CD14-positive monocyte (primary cell): ENCODE data around the gene KLK10. TPM values are rescaled to one million over a fixed set of nuclear protein-coding genes. Genes with fewer than 3 reads are reported as not detected.

Experiments
- DNase-seq, 3 donors: peaks; one replicate each; pipeline ENCODE4 v3.0.0-alpha.2; 2011 to 2022
- H2AFZ ChIP-seq: 2 replicates; pipeline ENCODE4 v1.6.0; 2012; ENCODE audit warnings: mild to moderate bottlenecking, low read depth, low read length, inconsistent platforms; ENCODE audit not compliant: insufficient read depth, poor library complexity, severe bottlenecking
- H3K27ac ChIP-seq, 2 donors: 1 replicate in 1 of 2; 2 replicates in 1 of 2; pipeline ENCODE4 v1.5.1; 2012 to 2013; ENCODE audit warnings: low read length in 2 of 2, control low read depth in 1 of 2, inconsistent platforms in 1 of 2, low read depth in 1 of 2, mild to moderate bottlenecking in 1 of 2
- H3K27me3 ChIP-seq, 2 donors: one replicate each; pipeline versions ENCODE4 v1.6.0 to v1.6.1; 2011 to 2013; ENCODE audit warnings: low read length in 2 of 2; ENCODE audit not compliant: control insufficient read depth in 2 of 2, insufficient read depth in 2 of 2
- H3K36me3 ChIP-seq, 2 donors: replicated peaks in 1 of 2; 1 replicate in 1 of 2; 2 replicates in 1 of 2; pipeline versions ENCODE4 v1.5.1 to v1.6.1; 2012 to 2013; ENCODE audit warnings: low read length in 2 of 2, control low read depth in 1 of 2, inconsistent platforms in 1 of 2, mild to moderate bottlenecking in 1 of 2; ENCODE audit not compliant: insufficient read depth in 2 of 2, control insufficient read depth in 1 of 2
- H3K4me1 ChIP-seq, 2 donors: 1 replicate in 1 of 2; 2 replicates in 1 of 2; pipeline versions ENCODE4 v1.5.1 to v1.6.1; 2012 to 2013; ENCODE audit warnings: low read length in 2 of 2, control low read depth in 1 of 2, inconsistent platforms in 1 of 2, mild to moderate bottlenecking in 1 of 2, moderate library complexity in 1 of 2; ENCODE audit not compliant: insufficient read depth in 2 of 2, control insufficient read depth in 1 of 2
- H3K4me2 ChIP-seq: replicated peaks from 2 replicates; pipeline ENCODE3; 2012; ENCODE audit warnings: low read length, moderate library complexity, mild to moderate bottlenecking; ENCODE audit not compliant: poor library complexity, severe bottlenecking; ENCODE audit errors: extremely low read depth
- H3K4me3 ChIP-seq, 3 experiments: fragments of 200-600 bp in 1 of 3; sonication (generic) in 1 of 3; replicated peaks in 1 of 3; 1 replicate in 2 of 3; 2 replicates in 1 of 3; pipeline ENCODE4 v1.5.1; 2011 to 2013; ENCODE audit warnings: low read length in 3 of 3, mild to moderate bottlenecking in 3 of 3, control low read depth in 2 of 3, low read depth in 2 of 3, inconsistent platforms in 1 of 3, moderate library complexity in 1 of 3
- H3K79me2 ChIP-seq: 2 replicates; pipeline ENCODE4 v1.6.0; 2012; ENCODE audit warnings: mild to moderate bottlenecking, control low read depth, inconsistent platforms, low read length, moderate library complexity; ENCODE audit not compliant: insufficient read depth
- H3K9ac ChIP-seq: 2 replicates; pipeline ENCODE4 v1.6.0; 2017; ENCODE audit warnings: low read length, mild to moderate bottlenecking; ENCODE audit not compliant: insufficient read depth, poor library complexity, severe bottlenecking
- H3K9me3 ChIP-seq, 2 donors: replicated peaks in 1 of 2; 1 replicate in 1 of 2; 2 replicates in 1 of 2; pipeline versions ENCODE4 v1.5.1 to v1.6.1; 2012 to 2013; ENCODE audit warnings: low read length in 2 of 2, control low read depth in 1 of 2; ENCODE audit not compliant: control insufficient read depth in 1 of 2, insufficient read depth in 1 of 2
- H4K20me1 ChIP-seq: 2 replicates; pipeline ENCODE4 v1.6.0; 2012; ENCODE audit warnings: mild to moderate bottlenecking, low read length, control low read depth, moderate library complexity; ENCODE audit not compliant: insufficient read depth
- H3K27ac Mint-ChIP-seq, 7 donors: one replicate each; pipeline ENCODE4 v1.8.0; 2020; ENCODE audit warnings: mild to moderate bottlenecking in 7 of 7, mixed read lengths in 7 of 7, moderate library complexity in 6 of 7, inconsistent platforms in 2 of 7
- H3K27me3 Mint-ChIP-seq, 3 donors: one replicate each; pipeline ENCODE4 v1.8.0; 2021 to 2022; ENCODE audit warnings: low read depth in 3 of 3, mild to moderate bottlenecking in 3 of 3, mixed read lengths in 3 of 3, moderate library complexity in 3 of 3, inconsistent platforms in 1 of 3
- H3K36me3 Mint-ChIP-seq, 2 donors: one replicate each; pipeline ENCODE4 v1.8.0; 2020; ENCODE audit warnings: mixed read lengths in 2 of 2, inconsistent platforms in 1 of 2, mild to moderate bottlenecking in 1 of 2
- H3K4me1 Mint-ChIP-seq: one replicate; pipeline ENCODE4 v1.8.0; 2020; ENCODE audit warnings: mild to moderate bottlenecking, mixed read lengths
- H3K4me3 Mint-ChIP-seq, 2 donors: one replicate each; pipeline ENCODE4 v1.8.0; 2020; ENCODE audit warnings: mild to moderate bottlenecking in 2 of 2, mixed read lengths in 2 of 2, moderate library complexity in 1 of 2
- H3K9me3 Mint-ChIP-seq, 7 donors: one replicate each; pipeline ENCODE4 v1.8.0; 2020 to 2022; ENCODE audit warnings: mixed read lengths in 7 of 7, mild to moderate bottlenecking in 6 of 7, moderate library complexity in 6 of 7, inconsistent platforms in 2 of 7
- WGBS: methylation state at CpG from one replicate; pipeline ENCODE4 v1.1.5; 2013; ENCODE audit warnings: missing lambda C conversion rate; ENCODE audit not compliant: insufficient coverage; 5-methylcytosine and 5-hydroxymethylcytosine counted together
- intact Hi-C, 2 donors: fragments of 100-400 bp; cut with micrococcal nuclease; formaldehyde crosslinking; loops; one replicate each; pipeline versions ENCODE4 v1.15.0 to v1.15.1; 2023
- polyA plus RNA-seq, 3 donors: library from polyadenylated mRNA; depleted of rRNA in 1 of 3; unstranded in 2 of 3; stranded (reverse) in 1 of 3; fragments of 300-500 nt in 2 of 3; fragments of >200 nt in 1 of 3; fragmentation: Illumina TruSeq in 2 of 3; gene quantifications; 1 replicate in 2 of 3; 2 replicates in 1 of 3; pipeline ENCODE4 v1.2.3, GENCODE V29; 2012 to 2021
- TF ChIP-seq, protein P1 (sequence below): fragments of 200-600 bp; IDR thresholded peaks from one replicate; pipeline ENCODE4 v1.8.0; 2022; ENCODE audit warnings: antibody characterized with exemption, mild to moderate bottlenecking

The KLK10 gene
- polyA plus RNA-seq, 3 donors = not detected

- 57% methylated on average over 7 of the region's 11 CpGs for WGBS
- Mint-ChIP-seq H3K9me3 (peaks cover 0 to 4% (median 0%) of the 10 kb centered on the region in 7 donors), H3K27ac (no peak within 1 kb of the TSS), H3K36me3 (no peaks in the 10 kb centered on the region), H3K4me3 (no peak within 1 kb of the TSS), H3K27me3 (peaks cover 10 to 20% (median 11%) of the 10 kb centered on the region in 3 donors), H3K4me1 (no peaks in the 10 kb centered on the region)
- no peaks in the 10 kb centered on the region for H3K79me2 ChIP-seq
- no peak within 1 kb of the TSS for H3K4me3 ChIP-seq
- no peaks in the 10 kb centered on the region for H3K27me3 ChIP-seq
- no peaks in the 10 kb centered on the region for H4K20me1 ChIP-seq
- H3K9ac ChIP-seq = no peak within 1 kb of the TSS
- H3K4me2 ChIP-seq = no peak within 1 kb of the TSS
- no peak for DNase-seq
- intact Hi-C loops = no loop called here
- H3K36me3 ChIP-seq = no peaks in the 10 kb centered on the region
- no peak within 1 kb of the TSS for H3K27ac ChIP-seq
- H2AFZ ChIP-seq = no peak within 1 kb of the TSS
- H3K9me3 ChIP-seq = no peaks in the 10 kb centered on the region
- TF ChIP-seq, protein P1, sequence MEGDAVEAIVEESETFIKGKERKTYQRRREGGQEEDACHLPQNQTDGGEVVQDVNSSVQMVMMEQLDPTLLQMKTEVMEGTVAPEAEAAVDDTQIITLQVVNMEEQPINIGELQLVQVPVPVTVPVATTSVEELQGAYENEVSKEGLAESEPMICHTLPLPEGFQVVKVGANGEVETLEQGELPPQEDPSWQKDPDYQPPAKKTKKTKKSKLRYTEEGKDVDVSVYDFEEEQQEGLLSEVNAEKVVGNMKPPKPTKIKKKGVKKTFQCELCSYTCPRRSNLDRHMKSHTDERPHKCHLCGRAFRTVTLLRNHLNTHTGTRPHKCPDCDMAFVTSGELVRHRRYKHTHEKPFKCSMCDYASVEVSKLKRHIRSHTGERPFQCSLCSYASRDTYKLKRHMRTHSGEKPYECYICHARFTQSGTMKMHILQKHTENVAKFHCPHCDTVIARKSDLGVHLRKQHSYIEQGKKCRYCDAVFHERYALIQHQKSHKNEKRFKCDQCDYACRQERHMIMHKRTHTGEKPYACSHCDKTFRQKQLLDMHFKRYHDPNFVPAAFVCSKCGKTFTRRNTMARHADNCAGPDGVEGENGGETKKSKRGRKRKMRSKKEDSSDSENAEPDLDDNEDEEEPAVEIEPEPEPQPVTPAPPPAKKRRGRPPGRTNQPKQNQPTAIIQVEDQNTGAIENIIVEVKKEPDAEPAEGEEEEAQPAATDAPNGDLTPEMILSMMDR = no peak
- H3K4me1 ChIP-seq = no peaks in the 10 kb centered on the region
These were observed 15.2 kb upstream of the KLK10 start, which contains the start of gene KLK12 for GRCh38 chr19:51034704-51035103. Gene KLK12 (minus strand): TSS chr19:51035002. CDS start chr19:51034621, 381 bp downstream.

DNA sequence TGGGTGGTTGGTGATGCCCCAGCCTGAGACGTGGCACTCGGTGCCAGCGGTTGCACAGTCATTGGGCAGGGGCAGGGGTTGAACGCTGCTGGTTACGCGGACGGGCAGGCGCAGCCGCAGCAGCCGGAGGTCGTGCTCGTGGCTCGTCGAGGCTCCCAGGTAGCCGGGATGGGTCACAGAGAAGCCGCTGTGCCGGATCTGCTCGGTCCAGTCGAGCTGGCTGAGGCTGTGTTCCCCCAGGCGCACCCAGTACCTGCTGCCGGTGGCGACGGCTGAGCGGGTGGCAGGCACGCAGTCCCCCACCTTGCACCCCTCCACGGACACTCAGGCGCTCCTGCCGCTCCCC, 12.3 kb upstream of the KLK10 start:
- Histone ChIP-seq H2AFZ (no peak overlapping the region), H3K79me2 (no peaks in the 10 kb centered on the region), H3K4me3 (no peak overlapping the region), H3K4me2 (no peak overlapping the region), H3K9me3 (no peaks in the 10 kb centered on the region), H3K9ac (no peak overlapping the region), H4K20me1 (no peaks in the 10 kb centered on the region), H3K36me3 (no peaks in the 10 kb centered on the region), H3K4me1 (no peaks in the 10 kb centered on the region), H3K27me3 (no peaks in the 10 kb centered on the region), H3K27ac (no peak overlapping the region)
- Mint-ChIP-seq H3K9me3 (peaks cover 0 to 5% (median 0%) of the 10 kb centered on the region in 7 donors), H3K4me1 (no peaks in the 10 kb centered on the region), H3K36me3 (no peaks in the 10 kb centered on the region), H3K4me3 (no peak overlapping the region), H3K27ac (no peak overlapping the region), H3K27me3 (peaks cover 14 to 25% (median 15%) of the 10 kb centered on the region in 3 donors)
- WGBS = 91% methylated on average over 28 of the region's 28 CpGs
- TF ChIP-seq, protein P1 = no peak
- intact Hi-C loops = no loop called here
- DNase-seq = no peak
